Fibroblast of the aortic adventitia (primary cell): Measurements from ENCODE around the gene CORIN. TPM values are rescaled to one million over a fixed set of nuclear protein-coding genes. Genes with fewer than 3 reads are reported as not detected.
"Not testable (repeated sequence)": the region's sequence is repeated elsewhere in the genome, so short reads cannot be mapped to it uniquely, and the experiment has no call there.

Experiments
- DNase-seq: peaks from one replicate; pipeline ENCODE4 v3.0.0-alpha.2; 2010; ENCODE audit warnings: low read depth
- H3K4me3 ChIP-seq: 2 replicates; pipeline ENCODE4 v1.5.1; 2011; ENCODE audit warnings: low read depth, mild to moderate bottlenecking, control low read depth, low read length, moderate library complexity
- total RNA-seq: library from RNA; depleted of rRNA; stranded (reverse); fragments of >200 nt; gene quantifications from 2 replicates; pipeline ENCODE4 v1.2.3, GENCODE V29; 2012; ENCODE audit warnings: low replicate concordance
- TF ChIP-seq, protein P1 (sequence below): IDR thresholded peaks from 2 replicates; pipeline ENCODE4 v1.5.1; 2011; ENCODE audit warnings: mild to moderate bottlenecking, low read length, control low read depth, inconsistent platforms; ENCODE audit not compliant: insufficient read depth

CORIN gene
- total RNA-seq, 1 donor = under 0.01 TPM

DNA sequence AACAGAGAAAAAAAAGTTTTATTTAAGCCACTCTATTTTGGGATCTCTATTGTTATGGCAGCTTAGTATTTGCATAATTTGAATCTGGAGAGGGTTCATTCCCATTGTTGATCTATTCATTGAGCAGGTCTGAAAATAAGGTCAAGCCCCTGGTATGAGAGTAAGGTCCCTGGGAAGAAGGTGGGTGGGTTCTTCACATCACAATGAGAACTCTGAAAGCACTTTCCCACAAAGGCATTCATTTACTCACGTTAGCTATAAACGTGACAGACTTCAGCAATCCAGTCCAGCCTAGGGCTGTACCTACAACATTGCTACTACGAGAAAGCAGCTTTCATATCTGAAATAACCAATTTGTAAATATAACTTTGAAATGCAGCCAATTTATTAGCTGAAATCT lies 126.2 kb downstream of the CORIN start:
- TF ChIP-seq, protein P1, sequence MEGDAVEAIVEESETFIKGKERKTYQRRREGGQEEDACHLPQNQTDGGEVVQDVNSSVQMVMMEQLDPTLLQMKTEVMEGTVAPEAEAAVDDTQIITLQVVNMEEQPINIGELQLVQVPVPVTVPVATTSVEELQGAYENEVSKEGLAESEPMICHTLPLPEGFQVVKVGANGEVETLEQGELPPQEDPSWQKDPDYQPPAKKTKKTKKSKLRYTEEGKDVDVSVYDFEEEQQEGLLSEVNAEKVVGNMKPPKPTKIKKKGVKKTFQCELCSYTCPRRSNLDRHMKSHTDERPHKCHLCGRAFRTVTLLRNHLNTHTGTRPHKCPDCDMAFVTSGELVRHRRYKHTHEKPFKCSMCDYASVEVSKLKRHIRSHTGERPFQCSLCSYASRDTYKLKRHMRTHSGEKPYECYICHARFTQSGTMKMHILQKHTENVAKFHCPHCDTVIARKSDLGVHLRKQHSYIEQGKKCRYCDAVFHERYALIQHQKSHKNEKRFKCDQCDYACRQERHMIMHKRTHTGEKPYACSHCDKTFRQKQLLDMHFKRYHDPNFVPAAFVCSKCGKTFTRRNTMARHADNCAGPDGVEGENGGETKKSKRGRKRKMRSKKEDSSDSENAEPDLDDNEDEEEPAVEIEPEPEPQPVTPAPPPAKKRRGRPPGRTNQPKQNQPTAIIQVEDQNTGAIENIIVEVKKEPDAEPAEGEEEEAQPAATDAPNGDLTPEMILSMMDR = no peak
- H3K4me3 ChIP-seq = no peak overlapping the region
- no peak for DNase-seq

GRCh38 chr4:47711183-47711582 lies 126.7 kb downstream of the CORIN start:
- DNase-seq = no peak
- TF ChIP-seq, protein P1 = no peak
- no peak overlapping the region for H3K4me3 ChIP-seq

DNA sequence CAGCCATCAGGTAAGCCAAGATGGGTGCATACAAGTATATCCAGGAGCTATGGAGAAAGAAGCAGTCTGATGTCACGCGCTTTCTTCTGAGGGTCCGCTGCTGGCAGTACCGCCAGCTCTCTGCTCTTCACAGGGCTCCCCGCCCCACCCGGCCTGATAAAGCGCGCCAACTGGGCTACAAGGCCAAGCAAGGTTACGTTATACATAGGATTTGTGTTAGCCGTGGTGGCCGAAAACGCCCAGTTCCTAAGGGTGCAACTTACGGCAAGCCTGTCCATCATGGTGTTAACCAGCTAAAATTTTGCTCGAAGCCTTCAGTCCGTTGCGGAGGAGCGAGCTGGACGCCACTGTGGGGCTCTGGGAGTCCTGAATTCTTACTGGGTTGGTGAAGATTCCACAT lies 131.5 kb downstream of the CORIN start:
- not testable (repeated sequence) for H3K4me3 ChIP-seq, DNase-seq

DNA sequence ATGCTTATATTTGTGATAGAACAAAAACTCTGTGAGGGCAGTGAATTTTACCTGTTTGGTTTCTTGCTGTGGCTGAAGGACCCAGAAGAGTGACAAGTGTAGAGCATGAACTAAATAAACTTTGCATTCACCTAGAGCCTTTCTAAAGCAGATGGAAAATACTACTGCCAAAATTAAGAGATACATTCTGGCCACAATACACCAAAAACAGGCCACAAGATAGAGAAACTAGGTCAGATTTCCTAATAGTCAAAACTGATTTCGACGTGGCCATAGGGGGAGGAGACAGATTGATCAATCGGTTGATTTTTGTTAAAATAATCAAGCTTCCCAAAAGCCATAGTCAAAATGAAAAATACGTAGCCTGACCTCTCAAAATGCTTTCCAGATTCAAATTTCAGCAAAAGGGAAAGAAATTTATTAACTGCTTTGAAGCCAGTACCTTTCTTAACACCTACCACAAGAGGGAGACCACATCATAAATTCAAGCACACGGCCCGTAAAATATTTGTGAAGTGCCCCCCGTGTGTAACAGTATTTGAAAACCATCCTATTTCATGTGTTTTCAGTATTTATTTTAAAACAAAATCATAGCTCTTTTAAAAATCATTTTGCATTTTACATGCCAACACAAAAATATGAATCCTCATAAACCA lies 132.4 kb downstream of the CORIN start:
- TF ChIP-seq, protein P1 = peak; percentile 45
- peak; percentile 50 for DNase-seq

DNA sequence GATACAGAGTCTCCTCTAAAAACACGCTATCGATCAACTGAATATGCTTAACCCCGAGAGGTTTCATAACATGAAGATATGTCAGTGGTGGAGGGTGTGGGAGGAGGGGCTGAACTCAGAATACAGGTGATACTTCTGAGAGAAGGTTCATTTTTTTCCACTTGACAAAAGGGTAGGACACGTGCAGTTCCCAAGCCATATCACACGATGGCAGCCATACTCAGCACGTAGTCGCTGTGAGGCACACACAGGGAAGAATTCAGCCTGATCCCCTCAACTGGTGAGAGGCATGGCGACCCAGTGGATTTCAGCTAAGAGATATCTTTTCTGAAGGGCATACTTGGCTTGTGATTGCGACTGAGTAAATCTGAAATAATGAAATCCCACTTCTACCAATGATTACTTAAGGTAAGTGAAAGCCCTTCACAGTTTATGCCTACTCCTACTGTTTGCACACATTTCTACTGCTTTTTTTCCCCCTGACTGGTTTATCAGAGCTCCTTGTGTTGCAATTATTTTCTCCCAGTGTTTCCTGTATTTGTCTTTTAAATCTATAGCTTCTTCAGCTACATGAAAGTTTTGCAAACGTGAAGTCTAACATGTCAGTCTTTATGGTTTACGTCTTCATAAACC lies 133.1 kb downstream of the CORIN start:
- DNase-seq = peak; percentile 24
- TF ChIP-seq, protein P1 = peak; percentile 39
- no peak overlapping the region for H3K4me3 ChIP-seq

More for the DNA sequence above, 132.4 kb downstream of the CORIN start:
- no peak overlapping the region for H3K4me3 ChIP-seq

DNA sequence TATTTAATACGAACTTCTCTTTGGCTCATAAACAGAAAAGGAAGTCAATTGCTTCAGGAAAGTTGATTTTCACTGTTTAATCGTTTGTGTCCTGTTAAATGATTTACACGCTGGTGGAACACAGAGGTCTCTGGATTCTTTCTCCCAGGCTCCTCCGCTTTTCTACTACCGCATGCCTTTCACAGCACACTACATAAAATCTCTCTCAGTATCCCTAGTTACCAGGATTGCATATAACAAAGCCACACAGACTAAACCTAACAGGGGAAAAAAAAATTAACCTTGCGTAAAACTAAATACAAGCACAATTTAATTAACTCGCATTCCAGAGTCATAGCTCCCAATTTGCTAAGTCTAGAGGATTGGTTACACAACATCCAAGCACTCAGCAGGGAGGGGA lies 133.9 kb downstream of the CORIN start:
- TF ChIP-seq, protein P1 = no peak
- H3K4me3 ChIP-seq = no peak overlapping the region
- DNase-seq = no peak

DNA sequence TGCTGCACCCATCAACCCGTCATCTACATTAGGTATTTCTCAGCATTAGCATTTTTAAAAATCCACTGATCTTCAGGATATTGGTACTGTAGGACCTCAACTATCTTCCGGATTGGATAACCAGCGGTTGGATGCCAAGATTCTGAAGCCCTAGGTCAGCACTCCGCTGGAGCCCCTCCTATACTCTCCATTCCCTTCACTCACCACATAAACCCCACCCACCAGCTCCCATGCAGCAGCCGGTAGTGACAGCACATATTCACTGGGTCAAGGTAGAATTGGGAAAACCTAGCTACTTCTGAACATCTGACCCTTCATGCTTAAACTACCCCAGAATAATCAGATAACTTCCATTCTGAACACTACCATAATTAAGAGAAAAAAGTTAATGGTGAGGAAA lies 134.9 kb downstream of the CORIN start:
- DNase-seq = no peak
- TF ChIP-seq, protein P1 = no peak
- no peak overlapping the region for H3K4me3 ChIP-seq
